ENCODE data around the gene SUGCT. TPM values are rescaled to one million over a fixed set of nuclear protein-coding genes. Genes with fewer than 3 reads are reported as not detected.

Gene SUGCT
- total and polyA plus RNA-seq, 2 of the 13 experiments (the other 11 are each of a cell fraction or from before 2014, with no cell fraction given): 10.1 to 22.2 TPM

GRCh38 chr7:40400525-40400924 lies 265.7 kb downstream of the SUGCT start:
- DNase-seq (ENCODE audit: low spot score) (no peak), ATAC-seq (no peak), FAIRE-seq (no peak)
- no peak overlapping the region for H3K9ac ChIP-seq (ENCODE audit: insufficient read depth, low read depth, low read length)
- in situ Hi-C loops (cut with HindIII; ENCODE audit: extremely low pct_ligation_motif_present, low pct_unique_long_range_greater_than_20kb) (no loop called here), intact Hi-C loops (cut with micrococcal nuclease; ENCODE audit: unreplicated experiment) (loop anchor here (10.0 kb wide), 1 partner anchor 74 kb away; no protein-coding TSS in a partner anchor)
- no peak overlapping the region for H3K4me2 ChIP-seq (ENCODE audit: low read depth, low read length)
- H4K20me1 ChIP-seq (ENCODE audit: insufficient read depth, low read length): no peaks in the 10 kb centered on the region
- TF ChIP-seq MAFK (conservative IDR thresholded peaks at IDR 0.05 in 1 of 2, IDR thresholded peaks at IDR 0.05 in 1 of 2; ENCODE audit: low read length in 2 of 2): peak; percentile 59 to 68
- TF ChIP-seq ARID4A (CRISPR knock-in tag; IDR thresholded peaks at IDR 0.05; ENCODE audit: borderline replicate concordance): no peak
- peak; percentile 59 for TF ChIP-seq MAFF (IDR thresholded peaks at IDR 0.05; ENCODE audit: low read depth, low read length)
- ChIA-PET CTCF (ENCODE audit: low intra/inter-chr PET ratio, low total read pairs) (no interaction called here), POLR2A (no interaction called here)
- WGBS (ENCODE audit: low lambda C conversion rate): 95% methylated on average over 4 of the region's 4 CpGs
- no peak overlapping the region for H2AFZ ChIP-seq (ENCODE audit: low read length)
- no peaks in the 10 kb centered on the region for H3K27me3 ChIP-seq (ENCODE audit: control insufficient read depth in 1 of 2, insufficient read depth in 2 of 2, low read length in 2 of 2)
- H3K79me2 ChIP-seq (ENCODE audit: insufficient read depth, low read length): no peaks in the 10 kb centered on the region
- no peaks in the 10 kb centered on the region for H3K9me3 ChIP-seq (ENCODE audit: low read length)
- peaks cover 27% of the 10 kb centered on the region for H3K4me1 ChIP-seq (ENCODE audit: insufficient read depth, low read length)
- H3K27ac ChIP-seq (ENCODE audit: extremely low read length, insufficient read depth, low read length): no peak overlapping the region
- H3K36me3 ChIP-seq (replicated peaks in 1 of 2; ENCODE audit: control insufficient read depth in 1 of 2, insufficient read depth in 2 of 2, low read length in 2 of 2): no peaks in the 10 kb centered on the region
- H3K4me3 ChIP-seq (replicated peaks in 1 of 3; ENCODE audit: insufficient read depth in 1 of 3, low read depth in 2 of 3, low read length in 3 of 3): no peak overlapping the region
- BruUV-seq (replicated peaks): no TSS peak

GRCh38 chr7:40401406-40401805 lies 266.6 kb downstream of the SUGCT start:
- intact Hi-C loops (cut with micrococcal nuclease; ENCODE audit: unreplicated experiment) (loop anchor here (10.0 kb wide), 1 partner anchor 73 kb away; no protein-coding TSS in a partner anchor), in situ Hi-C loops (cut with HindIII; ENCODE audit: extremely low pct_ligation_motif_present, low pct_unique_long_range_greater_than_20kb) (no loop called here)
- ATAC-seq (no peak), DNase-seq (ENCODE audit: low spot score) (no peak), FAIRE-seq (no peak)
- CTCF ChIA-PET (ENCODE audit: low intra/inter-chr PET ratio, low total read pairs): no interaction called here
- no peak for TF ChIP-seq DDIT3 (CRISPR knock-in tag; IDR thresholded peaks at IDR 0.05)
- TF ChIP-seq CENPX (CRISPR knock-in tag; IDR thresholded peaks at IDR 0.05): no peak
- no peak for TF ChIP-seq CREB3 (CRISPR knock-in tag; IDR thresholded peaks at IDR 0.05)
- TF ChIP-seq GZF1 (CRISPR knock-in tag; IDR thresholded peaks at IDR 0.05): no peak
- no peak for TF ChIP-seq NR2F1 (CRISPR knock-in tag; IDR thresholded peaks at IDR 0.05)
- no peak for TF ChIP-seq PBX3 (CRISPR knock-in tag; IDR thresholded peaks at IDR 0.05; ENCODE audit: borderline replicate concordance)
- TF ChIP-seq NFE2L1 (CRISPR knock-in tag; IDR thresholded peaks at IDR 0.05; ENCODE audit: borderline replicate concordance): no peak
- Histone ChIP-seq H3K4me2 (ENCODE audit: low read depth, low read length) (no peak overlapping the region), H3K4me1 (ENCODE audit: insufficient read depth, low read length) (peaks cover 27% of the 10 kb centered on the region), H3K9ac (ENCODE audit: insufficient read depth, low read depth, low read length) (no peak overlapping the region), H2AFZ (ENCODE audit: low read length) (no peak overlapping the region), H3K27me3 (ENCODE audit: control insufficient read depth in 1 of 2, insufficient read depth in 2 of 2, low read length in 2 of 2) (no peaks in the 10 kb centered on the region), H3K36me3 (replicated peaks in 1 of 2; ENCODE audit: control insufficient read depth in 1 of 2, insufficient read depth in 2 of 2, low read length in 2 of 2) (no peaks in the 10 kb centered on the region), H3K9me3 (ENCODE audit: low read length) (no peaks in the 10 kb centered on the region), H3K27ac (ENCODE audit: extremely low read length, insufficient read depth, low read length) (no peak overlapping the region), H3K4me3 (replicated peaks in 1 of 3; ENCODE audit: insufficient read depth in 1 of 3, low read depth in 2 of 3, low read length in 3 of 3) (no peak overlapping the region), H3K79me2 (ENCODE audit: insufficient read depth, low read length) (no peaks in the 10 kb centered on the region), H4K20me1 (ENCODE audit: insufficient read depth, low read length) (no peaks in the 10 kb centered on the region)
- POLR2A ChIA-PET: no interaction called here
- 88% methylated on average over 1 of the region's 1 CpG for WGBS (ENCODE audit: low lambda C conversion rate)
- BruUV-seq (replicated peaks): no TSS peak
